Transverse colon (tissue), 4 donors: ENCODE measurements around the gene SQSTM1.

Experiments used
- POLR2A ChIP-seq: fragments of 450-650 bp; IDR thresholded peaks from one replicate; pipeline ENCODE4 v1.6.1; 2016; ENCODE audit warnings: antibody characterized with exemption, mild to moderate bottlenecking, moderate library complexity
- POLR2AphosphoS5 ChIP-seq, 3 donors: sonication (generic); formaldehyde crosslinking; IDR thresholded peaks; one replicate each; pipeline ENCODE4 v1.6.1; 2016; ENCODE audit warnings: antibody characterized with exemption in 3 of 3
- TF ChIP-seq, protein P1 (sequence below), 5 experiments: fragments of 200-600 bp in 3 of 5; fragments of 450-650 bp in 2 of 5; sonication (generic) in 3 of 5; IDR thresholded peaks; 1 replicate in 2 of 5; 2 replicates in 3 of 5; pipeline ENCODE4 v1.5.1; 2016 to 2017; ENCODE audit warnings: antibody characterized with exemption in 5 of 5, inconsistent platforms in 3 of 5, mild to moderate bottlenecking in 2 of 5, moderate library complexity in 1 of 5

DNA sequence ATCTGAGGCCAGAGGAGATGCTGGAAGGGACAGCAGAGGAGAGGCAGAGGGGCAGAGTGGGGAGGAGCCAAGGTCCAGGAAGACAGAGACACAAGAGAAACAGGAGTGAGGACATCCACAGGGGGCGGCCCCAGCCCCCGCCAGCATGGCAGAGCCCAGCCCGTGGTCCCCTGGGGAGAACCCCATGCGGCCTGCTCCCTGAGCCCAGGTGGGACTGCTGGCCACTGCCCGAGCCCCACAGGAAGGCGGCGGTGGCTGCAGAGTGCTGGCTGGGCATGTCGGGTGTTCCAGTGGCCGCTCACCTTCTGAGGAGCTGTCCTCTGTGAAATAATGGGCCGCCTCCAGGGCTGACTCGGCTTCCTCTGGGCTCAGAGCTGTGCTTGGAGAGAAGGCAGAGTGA lies 46.8 kb downstream of the SQSTM1 start:
- TF ChIP-seq POLR2A (no peak), POLR2AphosphoS5 (IDR thresholded peaks at IDR 0.05) (no peak)
- TF ChIP-seq, protein P1, sequence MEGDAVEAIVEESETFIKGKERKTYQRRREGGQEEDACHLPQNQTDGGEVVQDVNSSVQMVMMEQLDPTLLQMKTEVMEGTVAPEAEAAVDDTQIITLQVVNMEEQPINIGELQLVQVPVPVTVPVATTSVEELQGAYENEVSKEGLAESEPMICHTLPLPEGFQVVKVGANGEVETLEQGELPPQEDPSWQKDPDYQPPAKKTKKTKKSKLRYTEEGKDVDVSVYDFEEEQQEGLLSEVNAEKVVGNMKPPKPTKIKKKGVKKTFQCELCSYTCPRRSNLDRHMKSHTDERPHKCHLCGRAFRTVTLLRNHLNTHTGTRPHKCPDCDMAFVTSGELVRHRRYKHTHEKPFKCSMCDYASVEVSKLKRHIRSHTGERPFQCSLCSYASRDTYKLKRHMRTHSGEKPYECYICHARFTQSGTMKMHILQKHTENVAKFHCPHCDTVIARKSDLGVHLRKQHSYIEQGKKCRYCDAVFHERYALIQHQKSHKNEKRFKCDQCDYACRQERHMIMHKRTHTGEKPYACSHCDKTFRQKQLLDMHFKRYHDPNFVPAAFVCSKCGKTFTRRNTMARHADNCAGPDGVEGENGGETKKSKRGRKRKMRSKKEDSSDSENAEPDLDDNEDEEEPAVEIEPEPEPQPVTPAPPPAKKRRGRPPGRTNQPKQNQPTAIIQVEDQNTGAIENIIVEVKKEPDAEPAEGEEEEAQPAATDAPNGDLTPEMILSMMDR (IDR thresholded peaks at IDR 0.05) = no peak
